SK-N-SH (cell line): Measurements from ENCODE around the gene KDM4C. TPM values are rescaled to one million over a fixed set of nuclear protein-coding genes. Genes with fewer than 3 reads are reported as not detected.
A peak's percentile ranks its signal among the peaks of the same experiment; 100 is the strongest.
"Not testable (repeated sequence)": the region's sequence is repeated elsewhere in the genome, so short reads cannot be mapped to it uniquely, and the experiment has no call there.

Experiments used
- CTCF ChIA-PET: fragments of 300-600, 350-600 bp; formaldehyde crosslinking; extraction: SDS; loops from one replicate; lab custom pipeline; 2021; lab: Yijun Ruan, JAX
- POLR2A ChIA-PET: fragments of 350-600 bp; sonication (Branson Sonifier 250); formaldehyde crosslinking; extraction: SDS; loops from one replicate; lab custom pipeline; 2020; ENCODE audit warnings: antibody characterized with exemption, inconsistent platforms; lab: Yijun Ruan, JAX
- DNase-seq: peaks from one replicate; pipeline ENCODE4 v3.0.0; 2012
- H2AFZ ChIP-seq: fragments of 200-600 bp; sonication (generic); 2 replicates; pipeline ENCODE4 v1.8.1; 2016; ENCODE audit warnings: antibody characterized with exemption, mild to moderate bottlenecking, low read depth
- H3F3A ChIP-seq: fragments of 200-600 bp; sonication (generic); replicated peaks from 2 replicates; pipeline ENCODE3; 2016; ENCODE audit warnings: antibody characterized with exemption, mild to moderate bottlenecking; ENCODE audit not compliant: insufficient read depth
- H3K27ac ChIP-seq, 2 experiments: fragments of 200-500 bp in 1 of 2; fragments of 200-600 bp in 1 of 2; sonication (Bioruptor generic) in 1 of 2; sonication (generic), shearing (Covaris generic) in 1 of 2; 2 replicates each; pipeline versions ENCODE4 v1.5.1 to v1.6.1; 2014 to 2016; ENCODE audit warnings: low read depth in 2 of 2, inconsistent platforms in 1 of 2, low read length in 1 of 2, mild to moderate bottlenecking in 1 of 2, mixed read lengths in 1 of 2
- H3K27me3 ChIP-seq: fragments of 200-600 bp; sonication (generic), shearing (Covaris generic); 2 replicates; pipeline ENCODE4 v1.6.1; 2016; ENCODE audit warnings: mixed run types; ENCODE audit not compliant: insufficient read depth
- H3K36me3 ChIP-seq, 2 experiments: fragments of 200-500 bp in 1 of 2; fragments of 200-600 bp in 1 of 2; sonication (Bioruptor generic) in 1 of 2; sonication (generic) in 1 of 2; replicated peaks in 1 of 2; 2 replicates each; pipeline versions ENCODE3 to v1.5.1; 2014 to 2016; ENCODE audit warnings: low read length in 1 of 2, mild to moderate bottlenecking in 1 of 2; ENCODE audit not compliant: insufficient read depth in 2 of 2, control insufficient read depth in 1 of 2
- H3K4me1 ChIP-seq, 2 experiments: fragments of 200-500 bp in 1 of 2; fragments of 200-600 bp in 1 of 2; sonication (Bioruptor generic) in 1 of 2; sonication (generic), shearing (Covaris generic) in 1 of 2; 2 replicates each; pipeline versions ENCODE4 v1.5.1 to v1.6.1; 2014 to 2016; ENCODE audit warnings: low read depth in 1 of 2, low read length in 1 of 2, mixed run types in 1 of 2; ENCODE audit not compliant: insufficient read depth in 2 of 2, control insufficient read depth in 1 of 2
- H3K4me2 ChIP-seq: fragments of 200-600 bp; sonication (generic), shearing (Covaris generic); 2 replicates; pipeline ENCODE4 v1.6.1; 2017; ENCODE audit warnings: mixed run types
- H3K4me3 ChIP-seq, 2 experiments: fragments of 200-500 bp in 1 of 2; fragments of 200-600 bp in 1 of 2; sonication (Bioruptor generic) in 1 of 2; sonication (generic), shearing (Covaris generic) in 1 of 2; 2 replicates each; pipeline versions ENCODE4 v1.5.1 to v1.8.1; 2014 to 2016; ENCODE audit warnings: low read depth in 2 of 2, inconsistent platforms in 1 of 2, low read length in 1 of 2, mild to moderate bottlenecking in 1 of 2, mixed read lengths in 1 of 2, moderate library complexity in 1 of 2
- H3K79me2 ChIP-seq: fragments of 200-600 bp; sonication (generic); 2 replicates; pipeline ENCODE4 v1.8.1; 2017; ENCODE audit warnings: mild to moderate bottlenecking; ENCODE audit not compliant: insufficient read depth
- H3K9ac ChIP-seq: fragments of 200-600 bp; sonication (generic); 2 replicates; pipeline ENCODE4 v1.6.1; 2017; ENCODE audit warnings: mixed run types
- H3K9me2 ChIP-seq: fragments of 200-600 bp; sonication (generic); 2 replicates; pipeline ENCODE4 v1.6.1; 2017; ENCODE audit warnings: mixed run types
- H3K9me3 ChIP-seq: fragments of 200-600 bp; sonication (generic); 2 replicates; pipeline ENCODE4 v1.6.1; 2017; ENCODE audit warnings: mixed run types, mild to moderate bottlenecking, moderate library complexity
- H4K20me1 ChIP-seq: fragments of 200-600 bp; sonication (generic); 2 replicates; pipeline ENCODE4 v1.6.1; 2017; ENCODE audit warnings: mild to moderate bottlenecking, mixed run types; ENCODE audit not compliant: insufficient read depth
- CTCF ChIP-seq: fragments of 200-600 bp; sonication (generic); IDR thresholded peaks from 2 replicates; pipeline ENCODE4 v1.6.1; 2017; ENCODE audit warnings: antibody characterized with exemption, mild to moderate bottlenecking, moderate library complexity
- ELF1 ChIP-seq: IDR thresholded peaks from 2 replicates; pipeline ENCODE4 v1.4.0; 2012
- EZH2phosphoT487 ChIP-seq: fragments of 200-600 bp; sonication (generic); IDR thresholded peaks from 2 replicates; pipeline ENCODE4 v1.6.1; 2017; ENCODE audit warnings: low read depth, mixed run types, mild to moderate bottlenecking, antibody characterized with exemption, moderate library complexity, borderline replicate concordance
- FOXM1 ChIP-seq: IDR thresholded peaks from 2 replicates; pipeline ENCODE4 v1.4.0; 2012; ENCODE audit warnings: low read depth, mild to moderate bottlenecking
- GABPA ChIP-seq: IDR thresholded peaks from 2 replicates; pipeline ENCODE4 v1.4.0; 2012; ENCODE audit warnings: low read depth, mild to moderate bottlenecking
- MXI1 ChIP-seq: IDR thresholded peaks from 2 replicates; pipeline ENCODE4 v1.6.1; 2012; ENCODE audit warnings: mild to moderate bottlenecking, low read depth, low read length, improper control_type of control experiment
- NRF1 ChIP-seq: IDR thresholded peaks from 2 replicates; pipeline ENCODE4 v1.6.1; 2012; ENCODE audit warnings: low read depth, mild to moderate bottlenecking, low read length
- POLR2AphosphoS5 ChIP-seq: IDR thresholded peaks from 2 replicates; pipeline ENCODE4 v1.6.1; 2012; ENCODE audit warnings: low read depth, low read length
- RAD21 ChIP-seq: IDR thresholded peaks from 2 replicates; pipeline ENCODE4 v1.6.1; 2012; ENCODE audit warnings: mild to moderate bottlenecking, low read length
- RCOR1 ChIP-seq: fragments of 150-350 bp; IDR thresholded peaks from 2 replicates; pipeline ENCODE4 v1.6.1; 2017; ENCODE audit warnings: antibody characterized with exemption, low read length
- RFX5 ChIP-seq: IDR thresholded peaks from 2 replicates; pipeline ENCODE4 v1.6.1; 2012; ENCODE audit warnings: mild to moderate bottlenecking, improper control_type of control experiment, low read length
- RXRA ChIP-seq: IDR thresholded peaks from 2 replicates; pipeline ENCODE4 v1.4.0; 2012; ENCODE audit warnings: low read depth, mild to moderate bottlenecking, borderline replicate concordance
- SMC3 ChIP-seq: IDR thresholded peaks from 2 replicates; pipeline ENCODE4 v1.6.1; 2012; ENCODE audit warnings: low read depth, low read length, improper control_type of control experiment
- TAF1 ChIP-seq: IDR thresholded peaks from 2 replicates; pipeline ENCODE4 v1.6.1; 2012; ENCODE audit warnings: low read depth, mild to moderate bottlenecking, low read length, moderate library complexity, borderline replicate concordance
- TCF12 ChIP-seq: IDR thresholded peaks from 2 replicates; pipeline ENCODE4 v1.4.0; 2012
- WGBS: methylation state at CpG from one replicate; pipeline ENCODE4 v1.1.6; 2017; ENCODE audit warnings: low lambda C conversion rate; 5-methylcytosine and 5-hydroxymethylcytosine counted together
- polyA plus RNA-seq, 3 experiments: library from polyadenylated mRNA; depleted of rRNA; stranded (reverse); fragments of >200 nt; gene quantifications; 2 replicates each; pipeline ENCODE4 v1.2.3, GENCODE V29; 2012
- TF ChIP-seq, protein P1 (sequence below): fragments of 150-350 bp; IDR thresholded peaks from 2 replicates; pipeline ENCODE4 v1.6.1; 2016; ENCODE audit warnings: mild to moderate bottlenecking, low read depth, low read length

Gene KDM4C
- polyA plus RNA-seq, 1 of the 3 experiments (the other 2 are of a cell fraction), result 9.4 TPM

DNA sequence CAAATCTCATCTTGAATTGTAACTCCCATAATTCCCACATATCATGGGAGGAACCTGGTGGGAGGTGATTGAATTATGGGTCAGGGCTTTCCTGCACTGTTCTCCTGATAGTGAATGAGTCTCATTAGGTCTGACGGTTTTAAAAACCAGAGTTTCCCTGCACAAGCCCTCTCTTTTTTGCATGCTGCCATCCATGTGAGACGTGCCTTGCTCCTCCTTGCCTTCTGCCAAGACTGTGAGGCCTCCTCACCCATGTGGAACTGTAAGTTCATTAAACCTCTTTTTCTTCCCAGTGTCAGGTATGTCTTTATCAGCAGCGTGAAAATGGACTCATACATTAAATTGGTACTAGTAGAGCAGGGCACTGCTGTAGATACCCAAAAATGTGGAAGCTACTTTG, 22.4 kb upstream of the KDM4C start:
- CTCF ChIA-PET, result no interaction called here
- H3K36me3 ChIP-seq, result no peaks in the 10 kb centered on the region
- 66% methylated on average over 3 of the region's 3 CpGs for WGBS
- H2AFZ ChIP-seq, result no peak overlapping the region
- no peaks in the 10 kb centered on the region for H4K20me1 ChIP-seq
- no peaks in the 10 kb centered on the region for H3K27me3 ChIP-seq
- H3K9me3 ChIP-seq, result no peaks in the 10 kb centered on the region
- H3K79me2 ChIP-seq, result no peaks in the 10 kb centered on the region
- H3F3A ChIP-seq, result no peaks in the 10 kb centered on the region
- no peak overlapping the region for H3K27ac ChIP-seq
- no peak for DNase-seq
- H3K9me2 ChIP-seq, result no peaks in the 10 kb centered on the region
- TF ChIP-seq RCOR1 (no peak), RFX5 (no peak), ELF1 (no peak), TAF1 (no peak), FOXM1 (no peak), EZH2phosphoT487 (no peak), RXRA (no peak), GABPA (no peak), NRF1 (no peak)
- TF ChIP-seq, protein P1, sequence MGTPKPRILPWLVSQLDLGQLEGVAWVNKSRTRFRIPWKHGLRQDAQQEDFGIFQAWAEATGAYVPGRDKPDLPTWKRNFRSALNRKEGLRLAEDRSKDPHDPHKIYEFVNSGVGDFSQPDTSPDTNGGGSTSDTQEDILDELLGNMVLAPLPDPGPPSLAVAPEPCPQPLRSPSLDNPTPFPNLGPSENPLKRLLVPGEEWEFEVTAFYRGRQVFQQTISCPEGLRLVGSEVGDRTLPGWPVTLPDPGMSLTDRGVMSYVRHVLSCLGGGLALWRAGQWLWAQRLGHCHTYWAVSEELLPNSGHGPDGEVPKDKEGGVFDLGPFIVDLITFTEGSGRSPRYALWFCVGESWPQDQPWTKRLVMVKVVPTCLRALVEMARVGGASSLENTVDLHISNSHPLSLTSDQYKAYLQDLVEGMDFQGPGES, result no peak
- POLR2A ChIA-PET, result interaction anchor here (1.0 kb wide), 1 partner anchor 22 kb away, joined by 3 read pairs; the partner anchor contains the start of gene KDM4C
- H3K4me2 ChIP-seq, result no peak overlapping the region
- H3K4me1 ChIP-seq, result no peaks in the 10 kb centered on the region
- no peak overlapping the region for H3K9ac ChIP-seq
- H3K4me3 ChIP-seq, result no peak overlapping the region

- H3K36me3 ChIP-seq, result no peaks in the 10 kb centered on the region
- no peak overlapping the region for H3K9ac ChIP-seq
- no peaks in the 10 kb centered on the region for H3K9me2 ChIP-seq
- TF ChIP-seq CTCF (peak; percentile 52), MXI1 (no peak), SMC3 (peak; percentile 40), TCF12 (no peak), RAD21 (peak; percentile 65), POLR2AphosphoS5 (no peak)
- no peak overlapping the region for H3K4me2 ChIP-seq
- no peaks in the 10 kb centered on the region for H4K20me1 ChIP-seq
- ChIA-PET CTCF (interaction anchor here (0.6 to 4.1 kb wide), 14 partner anchors 10 to 388 kb away, joined by 3 to 20 read pairs (median 3); no protein-coding TSS in a partner anchor), POLR2A (interaction anchor here (1.2 kb wide), 1 partner anchor 58 kb away, joined by 3 read pairs; no protein-coding TSS in a partner anchor)
- H3K4me1 ChIP-seq, result no peaks in the 10 kb centered on the region
- DNase-seq, result peak; percentile 33
- no peaks in the 10 kb centered on the region for H3F3A ChIP-seq
- H2AFZ ChIP-seq, result no peak overlapping the region
- 0% methylated on average over 1 of the region's 1 CpG for WGBS
- H3K27me3 ChIP-seq, result no peaks in the 10 kb centered on the region
- no peak overlapping the region for H3K27ac ChIP-seq
- H3K79me2 ChIP-seq, result no peaks in the 10 kb centered on the region
- H3K9me3 ChIP-seq, result no peaks in the 10 kb centered on the region
- no peak overlapping the region for H3K4me3 ChIP-seq
These were observed 18.6 kb upstream of the KDM4C start for GRCh38 chr9:6739218-6739617.

GRCh38 chr9:6748861-6749260, 8.9 kb upstream of the KDM4C start:
- POLR2A ChIA-PET, DNase-seq, H3K4me2 ChIP-seq, H3K27me3 ChIP-seq, H3K9ac ChIP-seq, H3K4me3 ChIP-seq, H4K20me1 ChIP-seq, H3K9me2 ChIP-seq, H3K79me2 ChIP-seq, H3F3A ChIP-seq, H2AFZ ChIP-seq, H3K36me3 ChIP-seq, H3K27ac ChIP-seq, H3K9me3 ChIP-seq, H3K4me1 ChIP-seq: not testable (repeated sequence)
- 95% methylated on average over 9 of the region's 9 CpGs for WGBS
- CTCF ChIA-PET, result interaction anchor here (1.5 kb wide), 1 partner anchor 9 kb away, joined by 4 read pairs; no protein-coding TSS in a partner anchor

DNA sequence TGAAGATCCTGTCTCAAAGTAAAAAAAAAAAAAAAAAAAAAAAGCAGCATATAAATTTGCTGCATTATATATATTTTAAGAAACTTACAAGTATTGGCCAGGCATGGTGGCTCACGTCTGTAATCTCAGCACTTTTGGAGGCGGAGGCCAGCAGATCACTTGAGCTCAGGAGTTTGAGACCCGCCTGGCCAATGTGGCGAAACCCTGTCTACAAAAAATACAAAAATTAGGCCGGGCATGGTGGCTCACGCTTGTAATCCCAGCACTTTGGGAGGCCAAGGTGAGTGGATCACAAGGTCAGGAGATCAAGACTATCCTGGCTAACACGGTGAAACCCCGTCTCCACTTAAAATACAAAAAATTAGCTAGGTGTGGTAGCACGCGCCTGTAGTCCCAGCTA, 2.9 kb upstream of the KDM4C start:
- 88% methylated on average over 10 of the region's 10 CpGs for WGBS
- H3K9me3 ChIP-seq, H3K9ac ChIP-seq, H4K20me1 ChIP-seq, DNase-seq, H3K4me1 ChIP-seq, H3K27ac ChIP-seq, H3K4me3 ChIP-seq, H3K4me2 ChIP-seq, H3K9me2 ChIP-seq, H3K79me2 ChIP-seq, POLR2A ChIA-PET, H2AFZ ChIP-seq, H3K27me3 ChIP-seq, H3K36me3 ChIP-seq: not testable (repeated sequence)
- peaks cover 16% of the 10 kb centered on the region for H3F3A ChIP-seq
- CTCF ChIA-PET, result interaction anchor here (0.7 kb wide), 1 partner anchor 815 kb away, joined by 3 read pairs; no protein-coding TSS in a partner anchor
